ENCODE results near the gene TRAF1. TPM values are rescaled to one million over a fixed set of nuclear protein-coding genes. Genes with fewer than 3 reads are reported as not detected.

The TRAF1 gene
- total RNA-seq, 2 donors from 2014 or later = 1.5 to 3.1 TPM

DNA sequence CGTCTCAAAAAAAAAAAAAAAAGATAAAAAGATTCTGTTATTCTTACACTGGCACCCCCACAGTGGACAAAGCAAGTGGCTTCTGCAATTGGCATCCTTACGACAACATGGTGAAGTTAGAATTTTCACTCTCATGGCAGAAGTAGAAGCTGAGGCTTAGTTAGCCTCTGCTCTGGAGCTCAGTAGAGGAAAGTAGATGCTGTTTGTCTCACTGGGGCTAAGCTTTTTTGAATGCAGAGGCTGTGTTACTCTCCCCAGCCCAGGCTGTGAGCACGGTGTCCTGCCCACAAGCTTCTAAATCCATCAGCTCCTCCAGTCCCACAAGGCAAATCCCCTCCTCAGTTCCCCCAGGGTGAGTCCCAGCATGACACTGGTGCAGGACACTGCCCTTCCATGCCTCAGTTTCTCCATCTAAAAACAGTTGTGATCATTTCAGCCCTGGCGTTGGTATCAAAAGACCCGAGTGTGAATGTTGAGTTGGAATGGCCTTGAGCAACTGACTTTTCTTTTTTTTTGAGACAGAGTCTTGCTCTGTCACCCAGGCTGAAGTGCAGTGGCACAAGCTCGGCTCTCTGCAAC, 27.0 kb downstream of the TRAF1 start:
- H3K27ac ChIP-seq = no peak overlapping the region
- H3K9ac ChIP-seq (ENCODE audit: low read depth in 2 of 2, low read length in 2 of 2) = no peak overlapping the region
- no peak for DNase-seq
- no peaks in the 10 kb centered on the region for H3K36me3 ChIP-seq
- no peaks in the 10 kb centered on the region for H3K27me3 ChIP-seq
- H3K4me3 ChIP-seq = no peak overlapping the region
- H3K4me1 ChIP-seq = no peaks in the 10 kb centered on the region
- TF ChIP-seq, protein P1, sequence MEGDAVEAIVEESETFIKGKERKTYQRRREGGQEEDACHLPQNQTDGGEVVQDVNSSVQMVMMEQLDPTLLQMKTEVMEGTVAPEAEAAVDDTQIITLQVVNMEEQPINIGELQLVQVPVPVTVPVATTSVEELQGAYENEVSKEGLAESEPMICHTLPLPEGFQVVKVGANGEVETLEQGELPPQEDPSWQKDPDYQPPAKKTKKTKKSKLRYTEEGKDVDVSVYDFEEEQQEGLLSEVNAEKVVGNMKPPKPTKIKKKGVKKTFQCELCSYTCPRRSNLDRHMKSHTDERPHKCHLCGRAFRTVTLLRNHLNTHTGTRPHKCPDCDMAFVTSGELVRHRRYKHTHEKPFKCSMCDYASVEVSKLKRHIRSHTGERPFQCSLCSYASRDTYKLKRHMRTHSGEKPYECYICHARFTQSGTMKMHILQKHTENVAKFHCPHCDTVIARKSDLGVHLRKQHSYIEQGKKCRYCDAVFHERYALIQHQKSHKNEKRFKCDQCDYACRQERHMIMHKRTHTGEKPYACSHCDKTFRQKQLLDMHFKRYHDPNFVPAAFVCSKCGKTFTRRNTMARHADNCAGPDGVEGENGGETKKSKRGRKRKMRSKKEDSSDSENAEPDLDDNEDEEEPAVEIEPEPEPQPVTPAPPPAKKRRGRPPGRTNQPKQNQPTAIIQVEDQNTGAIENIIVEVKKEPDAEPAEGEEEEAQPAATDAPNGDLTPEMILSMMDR (IDR thresholded peaks at IDR 0.05) = no peak
- no peaks in the 10 kb centered on the region for H3K9me3 ChIP-seq
- intact Hi-C loops (cut with DNase I) = no loop called here

DNA sequence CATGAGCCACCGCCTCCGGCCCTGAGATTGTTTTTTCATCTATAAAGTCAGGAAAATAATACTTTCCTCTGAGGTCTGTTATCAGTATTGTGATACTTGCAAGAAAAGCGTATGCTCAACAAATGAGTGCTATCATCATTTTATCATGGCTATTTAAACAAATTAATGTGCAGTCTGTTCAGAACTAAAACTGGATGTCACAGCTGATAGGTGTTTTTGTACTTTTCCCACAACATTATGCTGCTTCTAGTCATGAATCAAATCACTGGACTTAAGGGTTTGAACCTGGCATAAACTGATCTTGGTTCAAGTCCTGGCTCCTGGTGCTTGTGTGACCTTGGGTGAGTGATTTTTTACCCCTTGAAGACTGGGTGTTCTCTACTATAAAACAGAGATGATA, 28.2 kb downstream of the TRAF1 start:
- Histone ChIP-seq H3K27ac (no peak overlapping the region), H3K9me3 (no peaks in the 10 kb centered on the region), H3K36me3 (no peaks in the 10 kb centered on the region), H3K27me3 (no peaks in the 10 kb centered on the region), H3K4me1 (no peaks in the 10 kb centered on the region), H3K9ac (ENCODE audit: low read depth in 2 of 2, low read length in 2 of 2) (no peak overlapping the region), H3K4me3 (no peak overlapping the region)
- intact Hi-C loops (cut with DNase I) = no loop called here
- TF ChIP-seq, protein P1 (IDR thresholded peaks at IDR 0.05) = no peak
- DNase-seq = no peak

DNA sequence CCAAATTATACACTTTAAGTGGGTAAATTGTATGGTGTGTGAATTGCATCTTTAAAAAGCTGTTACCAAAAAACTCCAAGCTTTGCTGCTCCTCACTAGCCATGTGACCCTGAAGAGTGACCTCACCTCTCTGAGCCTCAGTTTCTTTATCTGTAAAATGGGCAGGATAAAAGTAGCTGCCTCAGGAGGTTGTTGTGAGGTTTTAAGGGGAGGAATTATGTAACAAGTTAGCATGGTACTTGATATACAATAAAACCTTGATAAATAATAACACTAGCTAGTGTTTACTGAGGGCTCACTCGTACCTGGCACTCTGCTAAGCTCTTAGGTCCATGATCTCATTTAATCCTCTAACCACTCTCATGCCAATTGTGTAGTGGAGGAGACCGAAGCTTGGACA, 30.6 kb downstream of the TRAF1 start:
- Histone ChIP-seq H3K4me1 (peaks cover 4% of the 10 kb centered on the region), H3K4me3 (no peak overlapping the region), H3K9me3 (no peaks in the 10 kb centered on the region), H3K27me3 (no peaks in the 10 kb centered on the region), H3K9ac (ENCODE audit: low read depth in 2 of 2, low read length in 2 of 2) (no peak overlapping the region), H3K27ac (no peak overlapping the region), H3K36me3 (no peaks in the 10 kb centered on the region)
- intact Hi-C loops (cut with DNase I) = no loop called here
- TF ChIP-seq, protein P1 (IDR thresholded peaks at IDR 0.05) = no peak
- DNase-seq = no peak

DNA sequence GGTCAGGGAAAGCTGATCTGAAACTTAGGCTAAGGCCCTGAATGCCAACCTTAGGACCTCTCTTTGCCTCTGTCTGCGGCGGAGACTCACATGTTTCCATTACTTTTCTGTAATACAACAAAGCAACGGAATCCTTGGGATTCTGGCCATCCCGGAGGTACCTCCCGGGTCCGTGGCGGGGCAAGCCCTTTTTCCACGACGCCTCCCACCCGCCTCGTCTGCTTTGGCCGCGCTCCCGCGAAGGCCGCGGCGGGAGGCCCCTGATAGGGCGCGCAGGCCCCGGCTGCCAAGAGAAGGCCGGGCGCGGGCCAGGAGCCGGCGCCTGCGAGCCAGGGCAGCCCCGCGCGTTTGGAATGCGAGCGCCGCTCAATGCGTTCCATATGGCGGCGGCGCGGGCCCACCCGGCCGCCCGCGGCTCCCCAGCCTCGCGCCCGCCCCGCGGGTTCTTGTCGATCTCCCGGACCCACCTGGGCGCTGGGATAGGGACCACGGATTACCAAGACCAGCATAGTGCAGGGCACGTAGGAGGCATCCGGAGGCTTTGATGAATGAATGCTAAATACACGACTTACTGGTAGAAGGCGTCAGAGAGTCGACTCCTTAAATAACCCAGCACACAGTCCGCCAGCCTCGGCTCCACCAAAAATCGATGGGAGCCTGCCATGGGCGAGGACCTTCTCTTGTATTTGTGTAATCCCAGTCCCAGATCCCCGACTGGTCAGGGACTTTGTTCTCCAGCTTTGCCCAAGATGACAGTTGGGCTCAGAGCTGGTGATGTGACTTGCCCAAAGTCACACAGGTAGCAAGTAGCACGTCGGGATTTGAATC, 32.1 kb downstream of the TRAF1 start:
- Histone ChIP-seq H3K27me3 (no peaks in the 10 kb centered on the region), H3K9me3 (no peaks in the 10 kb centered on the region), H3K27ac (no peak overlapping the region), H3K9ac (ENCODE audit: low read depth in 2 of 2, low read length in 2 of 2) (no peak overlapping the region), H3K4me3 (peak overlapping the region; percentile 19), H3K36me3 (no peaks in the 10 kb centered on the region), H3K4me1 (peaks cover 4% of the 10 kb centered on the region)
- no peak for DNase-seq
- intact Hi-C loops (cut with DNase I) = no loop called here
- TF ChIP-seq, protein P1 (IDR thresholded peaks at IDR 0.05) = no peak

DNA sequence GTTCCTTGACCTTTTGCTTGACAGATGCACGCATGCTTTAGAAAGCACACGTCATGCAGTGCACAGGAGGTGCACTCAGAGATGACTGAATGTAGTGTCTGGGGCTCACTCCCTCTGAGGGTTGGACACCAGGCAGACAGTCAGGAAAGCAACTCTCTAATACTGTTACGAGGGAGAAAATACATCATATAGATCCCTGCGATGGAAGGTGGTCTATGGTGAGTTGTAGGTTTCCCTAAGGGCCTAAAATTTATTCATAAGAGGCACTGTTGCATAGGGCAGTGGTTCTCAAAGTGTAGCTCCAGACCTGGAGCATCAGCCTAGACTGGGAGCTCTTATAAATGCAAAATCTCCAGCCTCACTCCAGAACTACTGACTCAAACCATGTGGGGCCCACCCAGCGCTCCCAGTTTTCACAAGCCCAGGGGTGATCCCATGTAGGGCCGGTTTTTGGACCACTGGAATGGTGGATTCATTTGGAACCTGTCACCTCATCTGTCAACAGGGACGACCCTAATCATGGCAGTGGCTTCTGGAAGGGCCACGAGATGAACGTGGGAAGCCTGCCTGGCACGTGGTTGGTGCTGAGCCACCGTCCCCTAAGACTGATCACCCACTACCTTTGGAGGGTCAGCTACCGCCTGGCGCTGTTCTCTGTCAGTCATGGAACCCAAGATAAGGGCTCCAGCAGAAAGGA, 32.8 kb downstream of the TRAF1 start:
- no peaks in the 10 kb centered on the region for H3K36me3 ChIP-seq
- no peaks in the 10 kb centered on the region for H3K9me3 ChIP-seq
- H3K27me3 ChIP-seq = no peaks in the 10 kb centered on the region
- H3K27ac ChIP-seq = no peak overlapping the region
- no peak overlapping the region for H3K9ac ChIP-seq (ENCODE audit: low read depth in 2 of 2, low read length in 2 of 2)
- TF ChIP-seq, protein P1 (IDR thresholded peaks at IDR 0.05) = no peak
- H3K4me1 ChIP-seq = peaks cover 4% of the 10 kb centered on the region
- no peak for DNase-seq
- H3K4me3 ChIP-seq = no peak overlapping the region
- intact Hi-C loops (cut with DNase I) = no loop called here

Data from colonic mucosa (tissue), 4 donors.